ENCODE measurements around the gene ZBTB3. TPM values are rescaled to one million over a fixed set of nuclear protein-coding genes. Genes with fewer than 3 reads are reported as not detected.

Gene ZBTB3
- total RNA-seq, 1 experiment from 2014 or later, result 82.3 TPM

- TF ChIP-seq ATF3 (CRISPR knock-in tag; conservative IDR thresholded peaks at IDR 0.05) (no peak), STAT6 (CRISPR knock-in tag; conservative IDR thresholded peaks at IDR 0.05; ENCODE audit: low read depth) (no peak), TCF7 (CRISPR knock-in tag; IDR thresholded peaks at IDR 0.05; ENCODE audit: low read depth) (no peak; the same call in 1 of the 2 replicates), ESRRA (CRISPR knock-in tag; IDR thresholded peaks at IDR 0.05; ENCODE audit: borderline replicate concordance) (0 out of 2 replicates have a peak, but pooled peaks have one; percentile 49), NFATC4 (CRISPR knock-in tag; IDR thresholded peaks at IDR 0.05) (no peak), AFF4 (CRISPR knock-in tag; IDR thresholded peaks at IDR 0.05; ENCODE audit: borderline replicate concordance) (0 out of 2 replicates have a peak, but pooled peaks have one; percentile 73), ZNF532 (CRISPR knock-in tag; IDR thresholded peaks at IDR 0.05; ENCODE audit: borderline replicate concordance) (no peak), ZBTB43 (CRISPR knock-in tag; IDR thresholded peaks at IDR 0.05) (no peak), HMGA2 (CRISPR knock-in tag; IDR thresholded peaks at IDR 0.05) (no peak), PRRX2 (CRISPR knock-in tag; IDR thresholded peaks at IDR 0.05) (no peak), ZNF232 (CRISPR knock-in tag; IDR thresholded peaks at IDR 0.05) (peak; percentile 88; the same call in 1 of the 2 replicates), CBFB (CRISPR knock-in tag; IDR thresholded peaks at IDR 0.05; ENCODE audit: low read depth) (no peak), SMAD4 (CRISPR knock-in tag; IDR thresholded peaks at IDR 0.05) (no peak), MXD4 (CRISPR knock-in tag; IDR thresholded peaks at IDR 0.05; ENCODE audit: borderline replicate concordance) (no peak), ARID4B (CRISPR knock-in tag; IDR thresholded peaks at IDR 0.05; ENCODE audit: borderline replicate concordance) (no peak; the same call in 1 of the 2 replicates)
Measured at GRCh38 chr11:62727165-62727871, 26.6 kb downstream of the ZBTB3 start, which contains the start of gene HNRNPUL2 (continued).

All from WTC11 (cell line).